HG03571 (cell line): ENCODE measurements around the gene ZMYM4.
"Not testable (repeated sequence)": the region's sequence is repeated elsewhere in the genome, so short reads cannot be mapped to it uniquely, and the experiment has no call there.

Experiments
- ATAC-seq: cut with Tn5 transposase; IDR thresholded peaks from one replicate; pipeline ENCODE4 v1.9.1; 2021; ENCODE audit not compliant: unreplicated experiment

Gene ZMYM4

GRCh38 chr1:35324486-35324885 is 56.0 kb downstream of the ZMYM4 start:
- ATAC-seq: no peak

GRCh38 chr1:35326246-35326866 is 57.8 kb downstream of the ZMYM4 start:
- no peak for ATAC-seq

- not testable (repeated sequence) for ATAC-seq
These were observed 63.1 kb downstream of the ZMYM4 start for GRCh38 chr1:35331618-35332017.

GRCh38 chr1:35334485-35334884 is 66.0 kb downstream of the ZMYM4 start:
- ATAC-seq: no peak

GRCh38 chr1:35340519-35340918 is 72.0 kb downstream of the ZMYM4 start:
- no peak for ATAC-seq

- ATAC-seq: no peak
These were observed 77.0 kb downstream of the ZMYM4 start for GRCh38 chr1:35345439-35345981.

- ATAC-seq: no peak
These were observed 82.4 kb downstream of the ZMYM4 start for GRCh38 chr1:35350872-35351271.

- ATAC-seq: no peak
These were observed 91.5 kb downstream of the ZMYM4 start for GRCh38 chr1:35359995-35360394.

- ATAC-seq: no peak
These were observed 93.1 kb downstream of the ZMYM4 start for GRCh38 chr1:35361638-35362037.

- ATAC-seq: no peak
These were observed 96.2 kb downstream of the ZMYM4 start for GRCh38 chr1:35364741-35365140.

GRCh38 chr1:35367914-35368313 is 99.4 kb downstream of the ZMYM4 start:
- ATAC-seq: no peak

GRCh38 chr1:35369922-35370671 is 101.6 kb downstream of the ZMYM4 start:
- ATAC-seq: no peak

GRCh38 chr1:35371506-35371905 is 103.0 kb downstream of the ZMYM4 start:
- ATAC-seq: no peak

GRCh38 chr1:35377555-35377954 is 109.0 kb downstream of the ZMYM4 start:
- ATAC-seq: no peak

GRCh38 chr1:35379317-35380000 is 111.0 kb downstream of the ZMYM4 start:
- no peak for ATAC-seq

GRCh38 chr1:35380111-35380510 is 111.6 kb downstream of the ZMYM4 start:
- ATAC-seq: not testable (repeated sequence)

GRCh38 chr1:35382107-35382506 is 113.6 kb downstream of the ZMYM4 start:
- ATAC-seq: no peak

GRCh38 chr1:35386290-35386689 is 117.8 kb downstream of the ZMYM4 start:
- no peak for ATAC-seq

- ATAC-seq: no peak
These were observed 118.5 kb downstream of the ZMYM4 start for GRCh38 chr1:35386959-35387358.

GRCh38 chr1:35390600-35391494 is 122.3 kb downstream of the ZMYM4 start:
- ATAC-seq: no peak

- ATAC-seq: no peak
These were observed 125.9 kb downstream of the ZMYM4 start for GRCh38 chr1:35394386-35394785.
